Activated CD8-positive, alpha-beta memory T cell treated with anti-CD3 and anti-CD28 coated beads, Interleukin-2, amount 10 ng/mL, durations not matched to agents 7 days and 5 days (primary cell): ENCODE results near the gene CCL22. TPM values are rescaled to one million over a fixed set of nuclear protein-coding genes. Genes with fewer than 3 reads are reported as not detected.

Experiments
- ATAC-seq: fragments of 150-1000 bp; cut with Tn5 transposase; one replicate; pipeline ENCODE4 v1.10.0; 2021; ENCODE audit warnings: moderate library complexity
- CTCF ChIA-PET: fragments of 350-600 bp; sonication (Branson Sonifier 250); formaldehyde crosslinking; loops from one replicate; lab custom pipeline; 2021; ENCODE audit warnings: antibody characterized with exemption; lab: Charles Lee
- DNase-seq: peaks from one replicate; pipeline ENCODE4 v3.0.0-alpha.2; 2020
- H3K27ac Mint-ChIP-seq: one replicate; pipeline ENCODE4 v1.8.0; 2021; ENCODE audit warnings: mild to moderate bottlenecking, mixed read lengths
- H3K27me3 Mint-ChIP-seq: one replicate; pipeline ENCODE4 v1.8.0; 2021; ENCODE audit warnings: mixed read lengths
- H3K36me3 Mint-ChIP-seq: one replicate; pipeline ENCODE4 v1.8.0; 2021; ENCODE audit warnings: mild to moderate bottlenecking, mixed read lengths
- H3K4me1 Mint-ChIP-seq: one replicate; pipeline ENCODE4 v1.8.0; 2021; ENCODE audit warnings: mixed read lengths
- H3K4me3 Mint-ChIP-seq: one replicate; pipeline ENCODE4 v1.8.0; 2021; ENCODE audit warnings: mild to moderate bottlenecking, moderate library complexity, mixed read lengths
- H3K9me3 Mint-ChIP-seq: one replicate; pipeline ENCODE4 v1.8.0; 2022; ENCODE audit warnings: low read depth, mixed read lengths
- total RNA-seq, 2 experiments: library from RNA; stranded (reverse); gene quantifications; one replicate each; pipeline ENCODE4 v1.2.3, GENCODE V29; 2021

Gene CCL22
- total RNA-seq, 2 experiments from 2014 or later = 10.0 TPM; not detected in 1

GRCh38 chr16:57384248-57385070 is 25.9 kb downstream of the CCL22 start:
- Mint-ChIP-seq H3K4me1 (peaks cover 16% of the 10 kb centered on the region), H3K27me3 (no peaks in the 10 kb centered on the region), H3K27ac (no peak overlapping the region), H3K36me3 (no peaks in the 10 kb centered on the region), H3K9me3 (no peaks in the 10 kb centered on the region), H3K4me3 (no peak overlapping the region)
- no peak for DNase-seq
- CTCF ChIA-PET = no interaction called here
- no peak for ATAC-seq

GRCh38 chr16:57385083-57385482 is 26.5 kb downstream of the CCL22 start:
- H3K27me3 Mint-ChIP-seq = no peaks in the 10 kb centered on the region
- H3K36me3 Mint-ChIP-seq = no peaks in the 10 kb centered on the region
- H3K4me3 Mint-ChIP-seq = no peak overlapping the region
- DNase-seq = no peak
- no peak for ATAC-seq
- CTCF ChIA-PET = no interaction called here
- H3K27ac Mint-ChIP-seq = no peak overlapping the region
- H3K9me3 Mint-ChIP-seq = no peaks in the 10 kb centered on the region
- H3K4me1 Mint-ChIP-seq = peaks cover 16% of the 10 kb centered on the region

- CTCF ChIA-PET = interaction anchor here (1.4 kb wide), 1 partner anchor 30 kb away, joined by 3 read pairs; no protein-coding TSS in a partner anchor
- ATAC-seq (no peak), DNase-seq (no peak)
- Mint-ChIP-seq H3K36me3 (no peaks in the 10 kb centered on the region), H3K4me1 (peaks cover 10% of the 10 kb centered on the region), H3K4me3 (no peak overlapping the region), H3K9me3 (no peaks in the 10 kb centered on the region), H3K27me3 (peaks cover 3% of the 10 kb centered on the region), H3K27ac (no peak overlapping the region)
These were observed 27.9 kb downstream of the CCL22 start for GRCh38 chr16:57386381-57386951.

GRCh38 chr16:57387598-57388354 is 29.2 kb downstream of the CCL22 start:
- Mint-ChIP-seq H3K9me3 (no peaks in the 10 kb centered on the region), H3K36me3 (no peaks in the 10 kb centered on the region), H3K4me1 (peaks cover 9% of the 10 kb centered on the region), H3K4me3 (no peak overlapping the region), H3K27me3 (peaks cover 3% of the 10 kb centered on the region), H3K27ac (no peak overlapping the region)
- CTCF ChIA-PET = interaction anchor here (1.4 kb wide), 1 partner anchor 29 kb away, joined by 3 read pairs; no protein-coding TSS in a partner anchor
- ATAC-seq (no peak), DNase-seq (no peak)

- Mint-ChIP-seq H3K4me1 (peaks cover 9% of the 10 kb centered on the region), H3K4me3 (no peak overlapping the region), H3K27me3 (peaks cover 3% of the 10 kb centered on the region), H3K9me3 (no peaks in the 10 kb centered on the region), H3K27ac (no peak overlapping the region), H3K36me3 (no peaks in the 10 kb centered on the region)
- no peak for ATAC-seq
- CTCF ChIA-PET = no interaction called here
- DNase-seq = no peak
These were observed 29.9 kb downstream of the CCL22 start for GRCh38 chr16:57388359-57389086.

- no peaks in the 10 kb centered on the region for H3K36me3 Mint-ChIP-seq
- H3K9me3 Mint-ChIP-seq = no peaks in the 10 kb centered on the region
- peaks cover 3% of the 10 kb centered on the region for H3K27me3 Mint-ChIP-seq
- CTCF ChIA-PET = no interaction called here
- ATAC-seq (no peak), DNase-seq (no peak)
- no peak overlapping the region for H3K27ac Mint-ChIP-seq
- no peak overlapping the region for H3K4me3 Mint-ChIP-seq
- H3K4me1 Mint-ChIP-seq = peaks cover 9% of the 10 kb centered on the region
These were observed 30.5 kb downstream of the CCL22 start for GRCh38 chr16:57389087-57389468.

- CTCF ChIA-PET = interaction anchor here (0.9 kb wide), 1 partner anchor 28 kb away, joined by 3 read pairs; no protein-coding TSS in a partner anchor
These were observed 32.2 kb downstream of the CCL22 start for GRCh38 chr16:57390636-57391295.

GRCh38 chr16:57391300-57391699 is 32.7 kb downstream of the CCL22 start:
- Mint-ChIP-seq H3K27me3 (peaks cover 3% of the 10 kb centered on the region), H3K4me3 (no peak overlapping the region), H3K27ac (no peak overlapping the region), H3K4me1 (peaks cover 9% of the 10 kb centered on the region), H3K36me3 (no peaks in the 10 kb centered on the region), H3K9me3 (no peaks in the 10 kb centered on the region)
- ATAC-seq (no peak), DNase-seq (no peak)
- CTCF ChIA-PET = interaction anchor here (0.9 kb wide), 1 partner anchor 27 kb away, joined by 3 read pairs; no protein-coding TSS in a partner anchor

More at GRCh38 chr16:57390636-57391295, 32.2 kb downstream of the CCL22 start:
- no peak for ATAC-seq
- Mint-ChIP-seq H3K27ac (no peak overlapping the region), H3K36me3 (no peaks in the 10 kb centered on the region), H3K4me3 (no peak overlapping the region), H3K4me1 (peaks cover 9% of the 10 kb centered on the region), H3K9me3 (no peaks in the 10 kb centered on the region), H3K27me3 (peaks cover 3% of the 10 kb centered on the region)
- DNase-seq = no peak

GRCh38 chr16:57391708-57392107 is 33.1 kb downstream of the CCL22 start:
- no peak overlapping the region for H3K27ac Mint-ChIP-seq
- CTCF ChIA-PET = interaction anchor here (0.9 kb wide), 1 partner anchor 27 kb away, joined by 3 read pairs; no protein-coding TSS in a partner anchor
- H3K9me3 Mint-ChIP-seq = no peaks in the 10 kb centered on the region
- DNase-seq = no peak
- no peak for ATAC-seq
- H3K36me3 Mint-ChIP-seq = no peaks in the 10 kb centered on the region
- peaks cover 9% of the 10 kb centered on the region for H3K4me1 Mint-ChIP-seq
- H3K4me3 Mint-ChIP-seq = no peak overlapping the region
- H3K27me3 Mint-ChIP-seq = peaks cover 3% of the 10 kb centered on the region

GRCh38 chr16:57392694-57393093 is 34.1 kb downstream of the CCL22 start:
- H3K36me3 Mint-ChIP-seq = no peaks in the 10 kb centered on the region
- H3K4me3 Mint-ChIP-seq = no peak overlapping the region
- CTCF ChIA-PET = no interaction called here
- H3K27me3 Mint-ChIP-seq = peaks cover 3% of the 10 kb centered on the region
- DNase-seq (no peak), ATAC-seq (no peak)
- H3K4me1 Mint-ChIP-seq = peaks cover 7% of the 10 kb centered on the region
- H3K9me3 Mint-ChIP-seq = no peaks in the 10 kb centered on the region
- no peak overlapping the region for H3K27ac Mint-ChIP-seq

- ATAC-seq (no peak), DNase-seq (no peak)
- CTCF ChIA-PET = interaction anchor here (0.8 to 1.3 kb wide), 3 partner anchors 15 to 208 kb away, joined by 3 read pairs; partner anchors contain the start of genes PSME3IP1 and RSPRY1
- no peaks in the 10 kb centered on the region for H3K4me1 Mint-ChIP-seq
- no peaks in the 10 kb centered on the region for H3K9me3 Mint-ChIP-seq
- no peaks in the 10 kb centered on the region for H3K36me3 Mint-ChIP-seq
- no peak overlapping the region for H3K4me3 Mint-ChIP-seq
- H3K27ac Mint-ChIP-seq = no peak overlapping the region
- peaks cover 3% of the 10 kb centered on the region for H3K27me3 Mint-ChIP-seq
These were observed 35.9 kb downstream of the CCL22 start for GRCh38 chr16:57394444-57394843.

- CTCF ChIA-PET = interaction anchor here (0.8 to 1.3 kb wide), 3 partner anchors 14 to 209 kb away, joined by 3 read pairs; partner anchors contain the start of genes PSME3IP1 and RSPRY1
- H3K27me3 Mint-ChIP-seq = peaks cover 3% of the 10 kb centered on the region
- ATAC-seq (no peak), DNase-seq (no peak)
- H3K9me3 Mint-ChIP-seq = no peaks in the 10 kb centered on the region
- no peak overlapping the region for H3K4me3 Mint-ChIP-seq
- no peak overlapping the region for H3K27ac Mint-ChIP-seq
- H3K4me1 Mint-ChIP-seq = no peaks in the 10 kb centered on the region
- H3K36me3 Mint-ChIP-seq = no peaks in the 10 kb centered on the region
These were observed 36.4 kb downstream of the CCL22 start for GRCh38 chr16:57395026-57395425.
